Measurements from ENCODE around the gene PHACTR3.

PHACTR3 gene

DNA sequence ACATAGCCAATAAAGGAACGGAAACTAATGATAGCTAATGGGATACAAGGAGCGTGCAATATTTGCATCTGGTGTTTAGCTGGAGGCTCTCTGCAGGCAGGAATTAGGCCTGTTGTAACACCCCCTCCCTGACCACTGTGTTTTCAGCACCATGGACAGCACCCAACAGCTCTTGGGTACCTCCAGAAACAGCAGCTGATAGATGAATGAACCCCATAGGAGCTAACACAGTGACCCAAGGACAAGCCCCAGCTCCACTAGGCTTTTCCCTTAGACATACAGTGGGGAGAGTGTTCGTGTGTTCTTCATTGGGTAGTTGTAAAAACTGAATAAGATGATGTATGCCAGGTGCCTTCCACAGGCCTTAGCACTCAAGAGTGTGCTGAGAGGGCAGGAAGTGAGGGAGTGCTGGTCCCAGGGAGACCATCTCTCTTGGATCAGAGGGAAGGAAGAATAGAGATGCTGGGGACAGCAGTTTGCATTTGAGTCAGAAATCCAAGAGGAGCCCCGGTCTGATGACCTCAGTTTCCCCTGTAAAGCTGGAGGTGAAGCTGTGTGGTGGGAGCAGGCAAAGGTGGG, 161.3 kb downstream of the PHACTR3 start:
- DNase-seq = no peak

DNA sequence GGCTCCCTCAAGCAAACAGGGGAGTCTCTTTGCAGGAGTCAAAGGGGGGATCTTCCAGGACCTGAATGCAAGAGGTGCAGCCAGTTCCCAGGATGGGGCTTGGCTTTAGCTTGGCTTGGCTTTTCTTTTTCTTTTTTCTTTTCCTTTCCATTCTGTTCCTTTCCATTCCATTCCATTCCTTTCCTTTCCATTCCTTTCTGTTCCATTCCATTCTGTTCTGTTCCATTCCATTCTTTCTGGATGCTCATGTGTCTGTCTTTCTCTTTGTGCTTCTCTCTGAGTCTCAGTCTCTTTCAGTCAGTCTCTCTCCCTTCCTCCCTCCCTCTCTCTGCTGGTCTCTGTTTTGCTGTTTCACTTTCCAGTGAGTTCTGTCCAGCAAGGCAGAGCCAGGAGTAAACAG, 163.3 kb downstream of the PHACTR3 start:
- DNase-seq = no peak

DNA sequence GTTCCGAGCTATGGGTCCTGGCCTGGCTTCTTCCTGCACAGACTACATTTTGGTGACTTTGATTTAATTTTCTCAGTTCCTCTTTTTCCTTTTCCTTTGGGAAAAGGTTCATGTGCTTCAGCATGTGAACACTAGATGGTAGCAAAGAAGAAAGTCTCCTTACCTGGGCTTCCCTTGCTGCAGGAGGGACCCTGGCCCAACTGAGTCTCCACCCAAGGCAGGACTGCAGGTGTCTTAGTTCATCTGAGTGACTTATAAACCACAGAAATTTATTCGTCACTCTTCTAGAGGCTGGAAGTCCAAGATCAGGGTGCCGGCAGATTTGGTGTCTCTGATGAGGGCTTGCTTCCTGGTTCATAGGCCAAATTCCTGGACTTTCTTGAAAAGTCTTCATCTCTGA, 165.9 kb downstream of the PHACTR3 start:
- no peak for DNase-seq

- no peak for DNase-seq
These were observed 166.5 kb downstream of the PHACTR3 start for GRCh38 chr20:59770851-59771250.

DNA sequence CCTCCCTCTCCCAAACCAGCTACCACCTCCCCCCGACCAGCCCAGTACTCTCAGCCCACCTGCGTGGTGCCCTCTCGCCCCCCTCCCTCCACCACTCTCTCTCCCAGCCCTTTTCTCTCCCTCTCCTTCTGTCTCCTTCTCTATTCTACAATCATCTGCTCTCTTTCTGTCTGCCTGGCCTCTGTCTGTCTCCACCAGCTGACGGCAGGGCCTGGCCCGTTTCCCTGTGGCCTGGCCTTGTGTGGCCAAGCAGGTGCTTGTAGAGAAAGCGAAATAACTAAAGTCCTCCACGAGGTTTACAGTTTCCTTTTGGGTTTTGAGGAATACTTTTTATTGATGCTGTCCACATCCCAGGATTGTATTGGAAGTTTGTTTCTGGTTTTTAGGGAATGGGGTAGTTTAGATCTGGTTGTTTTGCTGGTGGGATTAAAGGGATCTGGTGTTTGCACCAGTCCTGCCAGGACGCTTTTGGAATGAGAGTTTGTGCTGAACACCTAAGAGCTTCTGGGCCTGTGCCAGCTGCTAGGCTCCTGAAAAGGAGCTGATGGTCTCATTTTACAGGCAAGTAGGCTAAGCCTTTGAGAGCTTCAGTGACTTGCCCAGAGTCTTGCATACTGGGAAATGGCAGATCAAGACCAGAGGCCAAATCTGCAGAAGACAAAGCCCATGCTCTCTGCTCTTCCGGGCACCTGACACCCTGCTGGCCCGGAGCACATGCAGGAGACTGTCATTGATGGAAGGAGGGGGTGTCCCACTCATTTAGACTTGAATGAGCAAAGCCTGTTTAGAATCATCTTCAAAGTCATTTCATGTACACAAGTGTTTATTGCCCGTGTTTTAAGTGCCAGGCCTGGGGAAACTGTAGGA, 167.4 kb downstream of the PHACTR3 start:
- DNase-seq = no peak

GRCh38 chr20:59772373-59772705, 168.0 kb downstream of the PHACTR3 start:
- DNase-seq = no peak

- no peak for DNase-seq
These were observed 168.9 kb downstream of the PHACTR3 start for GRCh38 chr20:59772931-59773913.

GRCh38 chr20:59774204-59774641, 169.9 kb downstream of the PHACTR3 start:
- no peak for DNase-seq

GRCh38 chr20:59774921-59775686, 170.8 kb downstream of the PHACTR3 start:
- no peak for DNase-seq

- DNase-seq = no peak
These were observed 171.3 kb downstream of the PHACTR3 start for GRCh38 chr20:59775687-59776055.

DNA sequence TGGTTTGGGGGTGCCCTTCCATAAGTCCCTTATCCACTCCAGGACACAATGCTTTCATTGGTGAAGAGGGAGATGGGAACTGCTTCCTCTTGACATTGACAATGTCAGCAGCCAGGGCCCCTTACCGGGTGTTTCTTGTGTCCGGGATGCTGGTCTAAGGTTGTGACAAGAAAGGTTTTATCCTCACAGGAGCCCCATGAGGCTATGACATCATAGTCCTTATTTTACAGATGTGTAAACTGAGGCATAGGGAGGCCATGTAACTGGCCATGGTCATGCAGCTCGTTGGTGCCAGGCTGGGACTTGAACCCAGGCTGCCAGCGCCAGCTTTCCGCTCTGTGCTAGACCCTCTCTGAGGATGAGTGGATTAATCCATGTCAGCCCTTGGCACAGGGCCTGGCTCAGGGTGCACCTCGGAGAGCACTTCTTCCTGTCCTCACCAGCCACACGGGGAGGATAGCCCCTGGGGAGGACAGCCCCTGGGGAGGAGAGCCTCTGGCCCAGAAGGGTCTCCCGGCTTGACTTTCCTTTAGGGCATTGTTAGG, 171.8 kb downstream of the PHACTR3 start:
- DNase-seq = no peak

DNA sequence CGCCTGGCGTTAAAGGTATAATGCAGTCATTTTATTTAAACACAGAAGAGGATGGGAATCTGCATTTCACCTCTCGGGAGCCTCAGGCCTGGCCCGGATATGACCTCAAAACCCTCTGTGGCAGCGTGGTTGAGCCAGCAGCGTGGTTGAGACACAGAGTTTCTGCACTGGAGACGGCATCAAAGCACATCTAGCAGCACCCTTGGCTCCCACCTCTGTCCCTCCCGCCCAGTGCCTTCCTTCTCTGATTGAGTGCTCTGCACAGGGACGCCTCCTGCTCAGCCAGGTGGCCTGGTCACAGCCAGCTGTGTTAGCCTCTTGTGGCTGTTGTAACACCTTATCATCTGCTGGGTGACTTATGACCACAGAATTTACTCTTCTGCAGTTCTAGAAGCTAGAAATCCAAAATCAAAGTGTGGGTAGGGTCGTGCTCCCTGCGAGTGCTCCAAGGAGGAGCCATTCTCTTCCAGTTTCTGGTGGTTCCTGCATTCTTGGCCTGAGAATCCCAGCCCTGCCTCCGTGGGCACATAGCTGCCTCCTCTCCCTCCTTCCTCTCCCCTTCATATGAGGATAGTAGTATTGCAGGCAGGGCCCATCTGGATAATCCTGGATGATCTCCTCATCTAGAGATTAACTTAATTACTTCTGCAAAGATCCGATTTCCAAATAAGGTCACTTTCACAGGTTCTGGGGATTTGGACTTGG, 172.4 kb downstream of the PHACTR3 start:
- no peak for DNase-seq

- no peak for DNase-seq
These were observed 173.0 kb downstream of the PHACTR3 start for GRCh38 chr20:59777331-59777725.

DNA sequence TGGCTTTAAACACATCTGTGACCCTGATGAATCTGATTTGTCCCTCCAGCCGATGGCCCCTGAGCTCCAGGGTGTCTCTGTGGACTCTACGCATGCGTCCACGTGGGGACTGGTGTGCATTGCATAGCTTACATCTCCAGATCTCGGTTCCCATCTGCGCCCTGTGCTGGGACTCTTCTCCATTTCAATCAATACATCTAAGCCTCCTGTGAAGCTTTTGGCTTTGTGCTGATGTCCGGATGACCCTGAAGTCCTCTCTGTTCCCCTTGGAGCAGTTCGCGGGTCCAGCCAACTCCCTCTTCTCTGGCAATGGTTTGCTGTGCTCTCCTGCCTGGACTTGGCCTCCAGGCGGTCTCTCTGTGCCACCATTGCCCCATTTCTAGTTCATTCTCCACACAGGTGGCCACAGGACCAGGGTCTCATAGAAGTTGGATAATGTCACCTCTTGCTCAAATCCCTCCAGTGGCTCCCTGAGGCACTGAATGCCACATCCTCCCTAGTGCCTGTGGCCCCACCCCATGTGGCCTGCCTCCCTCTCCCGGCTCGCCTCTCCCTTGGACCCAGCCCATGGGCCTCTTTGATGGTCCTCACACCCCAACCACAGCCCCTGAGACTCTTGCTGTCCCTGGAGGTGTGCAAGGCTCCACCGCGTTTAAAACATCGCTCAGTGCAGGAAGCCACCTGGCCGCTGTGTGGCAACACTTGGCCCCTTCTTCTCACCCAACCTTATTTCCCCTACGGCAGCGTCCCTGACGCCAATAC, 173.7 kb downstream of the PHACTR3 start:
- no peak for DNase-seq

GRCh38 chr20:59778615-59779200, 174.4 kb downstream of the PHACTR3 start:
- DNase-seq = no peak

- DNase-seq = no peak
These were observed 175.5 kb downstream of the PHACTR3 start for GRCh38 chr20:59779656-59780380.

DNA sequence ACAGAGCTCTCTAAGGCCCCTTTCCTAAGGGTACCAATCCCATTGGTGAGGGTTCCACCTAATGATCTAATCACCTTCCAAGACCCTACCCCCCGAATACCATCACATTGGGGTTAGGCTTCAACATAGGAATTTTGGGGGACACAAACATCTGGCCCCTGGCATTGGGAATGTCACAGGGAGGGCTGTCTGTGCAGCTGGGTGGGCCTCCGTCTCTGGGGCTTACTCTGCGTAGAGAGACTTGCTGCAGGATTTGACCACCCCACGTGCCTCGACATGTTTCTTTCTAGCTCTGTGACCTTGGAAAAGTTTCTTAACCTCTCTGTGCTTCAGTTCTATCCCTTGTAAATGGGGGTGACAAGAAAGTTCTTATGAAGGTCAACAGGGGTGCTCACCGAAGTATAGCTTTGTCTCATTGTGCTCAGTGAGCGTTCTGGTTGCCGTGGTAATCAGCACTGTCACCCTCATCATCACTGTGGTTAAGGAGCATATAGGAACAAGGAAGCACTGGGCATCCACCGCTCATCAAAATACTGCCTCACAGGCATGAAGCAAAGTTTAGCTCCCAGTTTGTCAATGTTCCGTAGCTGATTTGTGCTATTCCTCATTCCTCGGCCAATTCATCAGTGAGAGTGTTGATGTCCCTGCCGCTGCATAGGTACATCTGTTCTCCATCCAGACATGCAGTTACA, 176.3 kb downstream of the PHACTR3 start:
- no peak for DNase-seq

- no peak for DNase-seq
These were observed 176.9 kb downstream of the PHACTR3 start for GRCh38 chr20:59781226-59781625.

DNA sequence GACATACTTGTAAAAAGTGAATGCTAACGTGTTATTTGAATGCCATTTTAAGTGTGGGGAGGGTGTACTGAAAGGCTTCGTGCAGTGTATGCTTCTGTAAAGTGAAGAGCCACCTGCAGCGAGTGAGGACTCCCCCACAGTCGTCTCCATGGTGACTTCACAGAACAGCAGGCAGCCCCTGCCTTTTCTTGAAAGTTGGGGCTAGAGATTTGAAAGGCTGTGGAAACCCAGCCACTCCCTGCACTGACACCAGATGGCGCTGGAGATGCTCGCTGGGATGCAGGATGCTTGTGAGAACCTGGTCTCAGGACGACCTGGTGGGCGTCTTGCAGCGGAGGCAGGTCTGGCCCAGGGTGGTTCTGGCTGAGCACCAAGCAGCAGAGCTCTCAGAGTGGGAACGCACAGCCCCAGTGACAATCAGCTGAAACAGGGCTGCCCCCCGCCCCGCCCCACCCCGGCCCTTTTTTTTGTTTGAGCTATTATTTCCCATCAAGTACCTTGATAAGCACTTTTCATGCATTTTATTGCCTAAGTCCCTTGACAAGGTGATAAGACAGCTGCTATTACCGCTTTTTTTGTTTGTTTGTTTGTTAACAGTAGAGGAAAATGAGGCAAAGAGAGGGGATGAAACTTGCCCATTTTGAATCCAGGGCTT, 178.8 kb downstream of the PHACTR3 start:
- DNase-seq = no peak
